Muscle of leg (tissue), 11 donors: Measurements from ENCODE around the gene PPA1. TPM values are rescaled to one million over a fixed set of nuclear protein-coding genes. Genes with fewer than 3 reads are reported as not detected.
A peak's percentile ranks its signal among the peaks of the same experiment; 100 is the strongest.
"Not testable (repeated sequence)": the region's sequence is repeated elsewhere in the genome, so short reads cannot be mapped to it uniquely, and the experiment has no call there.

Source experiments
- DNase-seq: peaks from one replicate; pipeline ENCODE4 v3.0.0; 2013
- H3K27ac ChIP-seq: one replicate; pipeline ENCODE4 v1.5.1; 2013; ENCODE audit warnings: mild to moderate bottlenecking, low read length, control low read depth
- H3K27me3 ChIP-seq: one replicate; pipeline ENCODE4 v1.6.1; 2013; ENCODE audit warnings: low read length; ENCODE audit not compliant: control insufficient read depth, insufficient read depth
- H3K36me3 ChIP-seq: one replicate; pipeline ENCODE4 v1.6.1; 2013; ENCODE audit warnings: low read length; ENCODE audit not compliant: control insufficient read depth, insufficient read depth
- H3K4me1 ChIP-seq: one replicate; pipeline ENCODE4 v1.6.1; 2013; ENCODE audit warnings: low read length; ENCODE audit not compliant: control insufficient read depth, insufficient read depth
- H3K4me3 ChIP-seq: one replicate; pipeline ENCODE4 v1.5.1; 2013; ENCODE audit warnings: low read length, control low read depth
- H3K9me3 ChIP-seq: replicated peaks from 2 replicates; pipeline ENCODE4 v1.6.1; 2013; ENCODE audit warnings: low read depth, low read length; ENCODE audit not compliant: control insufficient read depth
- WGBS: methylation state at CpG from one replicate; pipeline ENCODE4 v1.1.5; 2013; ENCODE audit warnings: missing lambda C conversion rate; ENCODE audit not compliant: insufficient coverage; 5-methylcytosine and 5-hydroxymethylcytosine counted together
- polyA plus RNA-seq, 8 donors: library from polyadenylated mRNA; unstranded; fragments of 120-200 nt; gene quantifications; one replicate each; pipeline versions ENCODE4 v1.2.1 to v1.2.3, GENCODE V29; 2013; ENCODE audit warnings: inconsistent platforms in 1 of 8, low replicate concordance in 1 of 8; ENCODE audit not compliant: insufficient read length in 8 of 8, insufficient read depth in 1 of 8
- total RNA-seq: library from RNA; stranded (reverse); fragments of 120-200 nt; gene quantifications from one replicate; pipeline ENCODE4 v1.2.4, GENCODE V29; 2013

PPA1 gene
- total and polyA plus RNA-seq, 9 donors, result 70.6 to 99.5 (median 76.1) TPM

- not testable (repeated sequence) for DNase-seq, H3K27me3 ChIP-seq
- WGBS, result no CpG with 5 or more reads among the region's 6 CpGs
Measured at GRCh38 chr10:70237958-70238536, 4.8 kb upstream of the PPA1 start.

GRCh38 chr10:70234668-70235447 lies 1.6 kb upstream of the PPA1 start:
- Histone ChIP-seq H3K27me3 (no peaks in the 10 kb centered on the region), H3K4me1 (peaks cover 3% of the 10 kb centered on the region), H3K36me3 (no peaks in the 10 kb centered on the region), H3K27ac (no peak overlapping the region), H3K9me3 (no peaks in the 10 kb centered on the region), H3K4me3 (no peak overlapping the region)
- peak; percentile 64 for DNase-seq
- WGBS, result 61% methylated on average over 15 of the region's 18 CpGs

More at GRCh38 chr10:70237958-70238536, 4.8 kb upstream of the PPA1 start:
- not testable (repeated sequence) for H3K4me1 ChIP-seq, H3K36me3 ChIP-seq, H3K27ac ChIP-seq, H3K4me3 ChIP-seq, H3K9me3 ChIP-seq

- Histone ChIP-seq H3K27ac (peak overlapping the region; percentile 71), H3K9me3 (no peaks in the 10 kb centered on the region), H3K4me1 (peaks cover 3% of the 10 kb centered on the region), H3K27me3 (no peaks in the 10 kb centered on the region), H3K4me3 (peak overlapping the region; percentile 86), H3K36me3 (no peaks in the 10 kb centered on the region)
- WGBS, result no CpG with 5 or more reads among the region's 8 CpGs
- no peak for DNase-seq
Measured at GRCh38 chr10:70233939-70234300, 691 bp upstream of the PPA1 start.

DNA sequence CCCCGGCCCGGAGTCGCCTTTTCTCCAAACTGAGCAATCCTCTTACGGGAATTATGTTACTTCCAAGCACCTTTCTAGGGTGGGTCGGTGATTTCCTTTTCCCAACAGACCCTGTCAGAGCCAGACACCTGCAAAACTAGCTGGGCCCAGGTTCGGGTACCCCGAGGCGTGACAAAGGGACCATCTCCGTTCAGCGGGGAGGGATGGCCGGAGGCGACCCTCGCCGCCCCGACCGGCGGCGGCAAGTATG lies 445 bp downstream of the PPA1 start:
- DNase-seq, result no peak
- no peaks in the 10 kb centered on the region for H3K9me3 ChIP-seq
- peak overlapping the region; percentile 86 for H3K4me3 ChIP-seq
- peaks cover 3% of the 10 kb centered on the region for H3K4me1 ChIP-seq
- peaks cover 3% of the 10 kb centered on the region for H3K36me3 ChIP-seq
- WGBS, result 0% methylated on average over 16 of the region's 18 CpGs
- H3K27ac ChIP-seq, result peak overlapping the region; percentile 65
- H3K27me3 ChIP-seq, result no peaks in the 10 kb centered on the region

- WGBS, result under 1% methylated on average over 25 of the region's 39 CpGs
- H3K36me3 ChIP-seq, result peaks cover 3% of the 10 kb centered on the region
- peak overlapping the region; percentile 65 for H3K27ac ChIP-seq
- peak; percentile 57 for DNase-seq
- H3K4me1 ChIP-seq, result peaks cover 3% of the 10 kb centered on the region
- H3K9me3 ChIP-seq, result no peaks in the 10 kb centered on the region
- peak overlapping the region; percentile 86 for H3K4me3 ChIP-seq
- no peaks in the 10 kb centered on the region for H3K27me3 ChIP-seq
Measured at GRCh38 chr10:70232155-70232858, 922 bp downstream of the PPA1 start.

- WGBS, result no CpG with 5 or more reads among the region's 1 CpG
- no peak overlapping the region for H3K27ac ChIP-seq
Measured at GRCh38 chr10:70228491-70228890, 4.7 kb downstream of the PPA1 start.

GRCh38 chr10:70227548-70228320 lies 5.5 kb downstream of the PPA1 start:
- no peak overlapping the region for H3K27ac ChIP-seq

More at GRCh38 chr10:70228491-70228890, 4.7 kb downstream of the PPA1 start:
- Histone ChIP-seq H3K4me1 (peaks cover 3% of the 10 kb centered on the region), H3K9me3 (no peaks in the 10 kb centered on the region), H3K4me3 (no peak overlapping the region), H3K36me3 (peaks cover 9% of the 10 kb centered on the region), H3K27me3 (no peaks in the 10 kb centered on the region)
- no peak for DNase-seq

DNA sequence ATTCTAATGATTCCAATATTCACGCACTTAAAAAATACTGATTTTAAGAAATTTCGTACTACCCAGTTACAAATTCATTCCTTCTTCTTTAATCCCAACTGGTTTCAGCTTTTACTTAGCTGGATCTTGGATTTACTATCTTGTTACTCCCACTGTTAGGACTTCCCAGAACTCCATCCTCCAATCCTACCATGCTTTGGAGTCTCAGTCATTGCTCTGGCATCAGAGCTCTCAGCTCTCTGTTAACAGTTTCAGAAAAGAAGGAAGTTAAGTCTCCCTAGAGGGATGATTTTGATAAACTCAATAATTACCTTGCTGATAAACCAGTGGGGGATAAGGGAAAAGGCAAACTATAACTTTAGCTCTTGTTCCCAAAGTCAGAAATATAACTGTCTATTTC lies 9.5 kb downstream of the PPA1 start:
- Histone ChIP-seq H3K36me3 (peaks cover 9% of the 10 kb centered on the region), H3K9me3 (no peaks in the 10 kb centered on the region), H3K27me3 (no peaks in the 10 kb centered on the region), H3K27ac (no peak overlapping the region), H3K4me3 (no peak overlapping the region), H3K4me1 (no peaks in the 10 kb centered on the region)
- WGBS, result 100% methylated on average over 1 of the region's 2 CpGs
- no peak for DNase-seq

More at GRCh38 chr10:70227548-70228320, 5.5 kb downstream of the PPA1 start:
- Histone ChIP-seq H3K36me3 (peaks cover 9% of the 10 kb centered on the region), H3K9me3 (no peaks in the 10 kb centered on the region), H3K4me1 (peaks cover 3% of the 10 kb centered on the region), H3K4me3 (no peak overlapping the region), H3K27me3 (no peaks in the 10 kb centered on the region)
- WGBS, result no CpG with 5 or more reads among the region's 3 CpGs
- no peak for DNase-seq

DNA sequence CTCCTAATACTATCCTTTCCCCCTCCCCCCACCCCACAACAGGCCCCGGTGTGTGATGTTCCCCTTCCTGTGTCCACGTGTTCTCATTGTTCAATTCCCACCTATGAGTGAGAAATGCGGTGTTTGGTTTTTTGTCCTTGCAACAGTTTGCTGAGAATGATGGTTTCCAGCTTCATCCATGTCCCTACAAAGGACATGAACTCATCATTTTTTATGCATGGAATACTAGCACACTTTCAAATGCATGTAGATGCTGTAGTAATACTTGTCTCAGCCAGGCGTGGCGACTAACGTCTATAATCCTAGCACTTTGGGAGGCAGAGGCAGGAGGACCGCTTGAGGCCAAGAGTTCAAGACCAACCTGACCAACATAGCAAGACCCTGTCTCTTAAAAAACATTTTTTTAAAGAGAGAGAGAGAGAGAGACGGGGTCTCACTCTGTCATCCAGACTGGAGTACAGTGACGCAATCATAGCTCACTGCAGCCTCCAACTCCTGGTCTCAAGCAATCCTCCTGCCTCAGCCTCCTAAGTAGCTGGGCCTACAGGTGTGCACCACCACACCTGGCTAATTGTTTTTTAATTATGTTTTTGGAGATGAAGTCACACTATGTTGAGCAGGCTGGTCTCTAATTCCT lies 10.3 kb downstream of the PPA1 start:
- not testable (repeated sequence) for H3K27ac ChIP-seq, H3K9me3 ChIP-seq, H3K4me1 ChIP-seq, H3K4me3 ChIP-seq, H3K27me3 ChIP-seq, H3K36me3 ChIP-seq, DNase-seq
- no CpG with 5 or more reads among the region's 9 CpGs for WGBS
